Kidney (tissue), 14 donors: ENCODE results near the gene DHRS7B. TPM values are rescaled to one million over a fixed set of nuclear protein-coding genes. Genes with fewer than 3 reads are reported as not detected.

Experiments used
- DNase-seq, 5 donors: peaks; one replicate each; pipeline ENCODE4 v3.0.0-alpha.2; 2013 to 2020
- FAIRE-seq: peaks from 2 replicates; lab custom pipeline; 2012; peaks lifted over from hg19 to GRCh38; lab: Jason Lieb, UNC
- H3K27ac ChIP-seq, 2 donors: one replicate each; pipeline ENCODE4 v1.7.0; 2013; ENCODE audit warnings: low read depth in 2 of 2, low read length in 2 of 2, inconsistent platforms in 1 of 2
- H3K27me3 ChIP-seq: one replicate; pipeline ENCODE4 v1.7.1; 2013; ENCODE audit warnings: low read length, inconsistent platforms; ENCODE audit not compliant: control insufficient read depth, insufficient read depth
- H3K36me3 ChIP-seq, 3 donors: one replicate each; pipeline versions ENCODE4 v1.7.0 to v1.7.1; 2013; ENCODE audit warnings: low read length in 3 of 3, control low read depth in 1 of 3, inconsistent platforms in 1 of 3; ENCODE audit not compliant: insufficient read depth in 3 of 3, control insufficient read depth in 2 of 3
- H3K4me1 ChIP-seq, 3 donors: one replicate each; pipeline versions ENCODE4 v1.7.0 to v1.7.1; 2013; ENCODE audit warnings: low read length in 3 of 3, inconsistent platforms in 1 of 3, low read depth in 1 of 3; ENCODE audit not compliant: control insufficient read depth in 2 of 3, insufficient read depth in 2 of 3
- H3K4me3 ChIP-seq, 3 donors: one replicate each; pipeline versions ENCODE4 v1.7.0 to v1.8.1; 2013; ENCODE audit warnings: low read length in 3 of 3, control low read depth in 1 of 3, inconsistent platforms in 1 of 3
- H3K9ac ChIP-seq, 3 donors: one replicate each; pipeline versions ENCODE4 v1.7.0 to v1.7.1; 2013; ENCODE audit warnings: low read length in 3 of 3, control low read depth in 1 of 3, inconsistent platforms in 1 of 3
- H3K9me3 ChIP-seq, 3 donors: one replicate each; pipeline versions ENCODE4 v1.7.0 to v1.7.1; 2013; ENCODE audit warnings: low read length in 3 of 3, control low read depth in 1 of 3, inconsistent platforms in 1 of 3; ENCODE audit not compliant: control insufficient read depth in 2 of 3, insufficient read depth in 1 of 3
- intact Hi-C: fragments of 100-400 bp; cut with DNase I; formaldehyde crosslinking; loops from one replicate; pipeline ENCODE4 v1.11.1; 2022
- polyA plus RNA-seq: library from polyadenylated mRNA; stranded (reverse); fragments of 350-450 nt; fragmentation: Illumina TruSeq; extraction: RNeasy Lipid Tissue Mini Kit (QIAGEN cat#74804); gene quantifications from one replicate; pipeline ENCODE4 v1.2.3, GENCODE V29; 2014; ENCODE audit warnings: low read depth, low replicate concordance; ENCODE audit not compliant: insufficient read depth
- total RNA-seq: library from RNA; stranded (reverse); fragmentation: NEBNext Ultra II Directional; extraction: Animal tissue kit (Norgen Biotek cat#: 25700); gene quantifications from one replicate; pipeline ENCODE4 v1.2.1, GENCODE V29; 2021
- TF ChIP-seq, protein P1 (sequence below): IDR thresholded peaks from 3 replicates; pipeline ENCODE4 v1.5.1; 2012; ENCODE audit warnings: mild to moderate bottlenecking, moderate library complexity, borderline replicate concordance; ENCODE audit not compliant: insufficient read depth; ENCODE audit errors: extremely low read depth
- donor health status: control.
- donor health status: control.
- donor health status: control.
- donor health status: control.
- donor health status: control.
- donor health status: DM: yes; HTN: yes; CAD: no.
- donor health status: Normal renal cell carcinoma (clear cell type).

The DHRS7B gene
- total and polyA plus RNA-seq, 2 donors from 2014 or later = 19.9 to 58.8 TPM

DNA sequence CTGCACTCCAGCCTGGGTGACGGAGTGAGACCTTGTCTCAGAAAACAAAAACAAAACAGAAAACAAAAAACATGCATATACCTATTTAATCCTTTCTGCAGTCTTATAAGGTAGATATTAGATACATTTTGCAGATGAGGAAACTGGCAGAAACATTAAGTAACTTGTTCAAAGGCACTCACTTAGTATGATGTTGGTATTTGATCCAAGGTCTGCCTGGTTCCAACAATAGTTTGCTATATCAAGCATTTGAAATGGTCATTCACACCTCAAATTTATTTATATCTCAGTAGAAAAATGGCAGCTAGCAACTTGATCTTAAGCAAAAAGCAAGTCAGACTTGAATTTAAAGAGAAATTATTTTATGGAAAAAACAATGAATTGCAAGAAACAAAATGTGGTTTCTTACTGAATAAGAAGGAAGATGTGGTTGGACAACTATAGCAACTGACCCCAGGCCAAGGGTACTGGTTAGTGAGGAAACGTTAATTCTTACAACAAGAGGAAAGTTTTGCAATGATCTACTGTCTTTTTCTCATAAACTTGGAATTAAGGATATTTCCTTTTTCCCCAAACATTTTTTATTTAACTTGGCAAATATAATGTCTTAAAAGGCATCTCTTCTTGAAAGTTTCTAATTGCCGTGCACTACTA lies 19.7 kb downstream of the DHRS7B start:
- intact Hi-C loops = no loop called here
- Histone ChIP-seq H3K27ac (no peak overlapping the region), H3K9ac (no peak overlapping the region), H3K27me3 (no peaks in the 10 kb centered on the region), H3K4me3 (no peak overlapping the region), H3K36me3 (no peaks in the 10 kb centered on the region), H3K4me1 (no peaks in the 10 kb centered on the region), H3K9me3 (no peaks in the 10 kb centered on the region)
- TF ChIP-seq, protein P1, sequence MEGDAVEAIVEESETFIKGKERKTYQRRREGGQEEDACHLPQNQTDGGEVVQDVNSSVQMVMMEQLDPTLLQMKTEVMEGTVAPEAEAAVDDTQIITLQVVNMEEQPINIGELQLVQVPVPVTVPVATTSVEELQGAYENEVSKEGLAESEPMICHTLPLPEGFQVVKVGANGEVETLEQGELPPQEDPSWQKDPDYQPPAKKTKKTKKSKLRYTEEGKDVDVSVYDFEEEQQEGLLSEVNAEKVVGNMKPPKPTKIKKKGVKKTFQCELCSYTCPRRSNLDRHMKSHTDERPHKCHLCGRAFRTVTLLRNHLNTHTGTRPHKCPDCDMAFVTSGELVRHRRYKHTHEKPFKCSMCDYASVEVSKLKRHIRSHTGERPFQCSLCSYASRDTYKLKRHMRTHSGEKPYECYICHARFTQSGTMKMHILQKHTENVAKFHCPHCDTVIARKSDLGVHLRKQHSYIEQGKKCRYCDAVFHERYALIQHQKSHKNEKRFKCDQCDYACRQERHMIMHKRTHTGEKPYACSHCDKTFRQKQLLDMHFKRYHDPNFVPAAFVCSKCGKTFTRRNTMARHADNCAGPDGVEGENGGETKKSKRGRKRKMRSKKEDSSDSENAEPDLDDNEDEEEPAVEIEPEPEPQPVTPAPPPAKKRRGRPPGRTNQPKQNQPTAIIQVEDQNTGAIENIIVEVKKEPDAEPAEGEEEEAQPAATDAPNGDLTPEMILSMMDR = no peak
- DNase-seq (no peak), FAIRE-seq (no peak)

DNA sequence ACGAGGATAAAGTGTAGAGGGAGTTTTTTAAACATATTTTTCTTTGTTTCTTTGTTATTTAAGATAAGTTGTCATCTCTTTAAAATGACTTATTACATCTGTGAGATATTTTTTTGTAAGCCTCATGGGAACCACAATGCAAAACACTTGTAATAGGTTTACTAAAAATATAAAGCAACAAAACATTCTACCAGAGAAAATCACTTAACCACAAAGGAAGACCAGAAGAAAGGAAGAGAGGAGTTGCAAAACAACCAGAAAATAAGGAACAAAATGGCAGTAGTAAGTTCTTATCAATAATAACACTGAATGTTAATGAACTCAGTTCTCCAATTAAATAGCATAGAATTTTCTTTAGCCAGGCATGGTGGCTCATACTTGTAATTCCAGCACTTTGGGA lies 22.9 kb downstream of the DHRS7B start:
- H3K4me3 ChIP-seq = no peak overlapping the region
- no peaks in the 10 kb centered on the region for H3K4me1 ChIP-seq
- H3K27ac ChIP-seq = no peak overlapping the region
- intact Hi-C loops = no loop called here
- no peaks in the 10 kb centered on the region for H3K27me3 ChIP-seq
- no peak overlapping the region for H3K9ac ChIP-seq
- peaks cover 0 to 3% (median 0%) of the 10 kb centered on the region in 3 donors for H3K9me3 ChIP-seq
- DNase-seq (no peak), FAIRE-seq (no peak)
- TF ChIP-seq, protein P1 = no peak
- H3K36me3 ChIP-seq = no peaks in the 10 kb centered on the region

DNA sequence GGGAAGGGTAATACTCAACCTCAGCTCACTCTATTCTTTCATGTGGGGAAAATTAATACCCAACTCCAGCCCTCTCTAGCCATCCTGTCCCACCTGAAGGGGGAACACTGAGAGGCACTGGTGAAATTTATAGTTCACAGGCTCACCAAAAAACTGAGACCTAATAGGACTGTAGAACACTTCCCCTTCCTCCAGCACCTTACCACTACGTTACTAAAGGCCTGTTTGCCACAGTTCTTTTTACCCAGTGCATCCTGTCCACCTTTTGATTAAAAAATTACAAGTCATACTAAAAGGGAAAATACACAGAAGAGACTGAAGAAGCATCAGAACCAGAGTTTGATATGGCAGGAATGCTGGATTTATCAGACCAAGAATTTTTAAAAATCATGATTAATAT lies 26.0 kb downstream of the DHRS7B start:
- Histone ChIP-seq H3K27me3 (no peaks in the 10 kb centered on the region), H3K9me3 (peaks cover 0 to 3% (median 0%) of the 10 kb centered on the region in 3 donors), H3K36me3 (no peaks in the 10 kb centered on the region), H3K9ac (no peak overlapping the region), H3K27ac (no peak overlapping the region), H3K4me1 (no peaks in the 10 kb centered on the region), H3K4me3 (no peak overlapping the region)
- FAIRE-seq (no peak), DNase-seq (no peak)
- intact Hi-C loops = no loop called here
- TF ChIP-seq, protein P1 = no peak
